Endothelial cell (in vitro differentiated cells): Measurements from ENCODE around the gene PCGF3. TPM values are rescaled to one million over a fixed set of nuclear protein-coding genes. Genes with fewer than 3 reads are reported as not detected.
A peak's percentile ranks its signal among the peaks of the same experiment; 100 is the strongest.

Source experiments
- DNase-seq: peaks from one replicate; pipeline ENCODE4 v3.0.0; 2021; ENCODE audit warnings: low spot score
- H3K27ac Mint-ChIP-seq: one replicate; pipeline ENCODE4 v1.8.0; 2021; ENCODE audit warnings: mixed read lengths, inconsistent platforms; ENCODE audit not compliant: unreplicated experiment
- H3K27me3 Mint-ChIP-seq: one replicate; pipeline ENCODE4 v1.8.0; 2021; ENCODE audit warnings: mild to moderate bottlenecking, moderate library complexity, mixed read lengths, inconsistent platforms; ENCODE audit not compliant: unreplicated experiment
- H3K36me3 Mint-ChIP-seq: one replicate; pipeline ENCODE4 v1.8.0; 2021; ENCODE audit warnings: mild to moderate bottlenecking, low read depth, mixed read lengths, inconsistent platforms; ENCODE audit not compliant: unreplicated experiment
- H3K4me1 Mint-ChIP-seq: one replicate; pipeline ENCODE4 v1.8.0; 2021; ENCODE audit warnings: mild to moderate bottlenecking, mixed read lengths, inconsistent platforms; ENCODE audit not compliant: unreplicated experiment
- H3K4me3 Mint-ChIP-seq: one replicate; pipeline ENCODE4 v1.8.0; 2021; ENCODE audit warnings: mild to moderate bottlenecking, mixed read lengths, inconsistent platforms; ENCODE audit not compliant: unreplicated experiment
- H3K9me3 Mint-ChIP-seq: one replicate; pipeline ENCODE4 v1.8.0; 2021; ENCODE audit warnings: mixed read lengths, inconsistent platforms; ENCODE audit not compliant: unreplicated experiment
- CTCF ChIP-seq: fragments of 200-600 bp; sonication (generic); IDR thresholded peaks from one replicate; pipeline ENCODE4 v1.5.0; 2021; ENCODE audit warnings: antibody characterized with exemption; ENCODE audit not compliant: unreplicated experiment
- long read RNA-seq: library from polyadenylated mRNA; unstranded; transcript quantifications from one replicate; pipeline ENCODE4 v2.0.0, GENCODE V29; 2020; ENCODE audit not compliant: unreplicated experiment
- total RNA-seq: library from RNA; stranded (reverse); fragmentation: NEBNext Ultra II Directional; extraction: Animal tissue kit (Norgen Biotek cat#: 25700); gene quantifications from one replicate; pipeline ENCODE4 v1.2.1, GENCODE V29; 2021; ENCODE audit not compliant: unreplicated experiment

Gene PCGF3, protein sequence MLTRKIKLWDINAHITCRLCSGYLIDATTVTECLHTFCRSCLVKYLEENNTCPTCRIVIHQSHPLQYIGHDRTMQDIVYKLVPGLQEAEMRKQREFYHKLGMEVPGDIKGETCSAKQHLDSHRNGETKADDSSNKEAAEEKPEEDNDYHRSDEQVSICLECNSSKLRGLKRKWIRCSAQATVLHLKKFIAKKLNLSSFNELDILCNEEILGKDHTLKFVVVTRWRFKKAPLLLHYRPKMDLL
- total RNA-seq = 84.5 TPM
- long read RNA-seq, full-length matches to known transcripts = 12 of 24 reads
- long read RNA-seq, partial matches to known transcripts = 3 of 24 reads
- long read RNA-seq, other reads (novel, unspliced or antisense) = 9 of 24 reads

GRCh38 chr4:705278-706082 lies at the start of gene PCGF3:
PCGF3 (plus strand) TSS chr4:705832; CDS start chr4:733681, 27,849 bp downstream.
- TF ChIP-seq CTCF = no peak
- H3K4me1 Mint-ChIP-seq = peaks cover 14% of the 10 kb centered on the region
- no peaks in the 10 kb centered on the region for H3K9me3 Mint-ChIP-seq
- peaks cover 15% of the 10 kb centered on the region for H3K36me3 Mint-ChIP-seq
- peak; percentile 99 for DNase-seq
- no peak within 1 kb of the TSS for H3K27ac Mint-ChIP-seq
- H3K4me3 Mint-ChIP-seq = peak within 1 kb of the TSS; percentile 80
- peaks cover 6% of the 10 kb centered on the region for H3K27me3 Mint-ChIP-seq

DNA sequence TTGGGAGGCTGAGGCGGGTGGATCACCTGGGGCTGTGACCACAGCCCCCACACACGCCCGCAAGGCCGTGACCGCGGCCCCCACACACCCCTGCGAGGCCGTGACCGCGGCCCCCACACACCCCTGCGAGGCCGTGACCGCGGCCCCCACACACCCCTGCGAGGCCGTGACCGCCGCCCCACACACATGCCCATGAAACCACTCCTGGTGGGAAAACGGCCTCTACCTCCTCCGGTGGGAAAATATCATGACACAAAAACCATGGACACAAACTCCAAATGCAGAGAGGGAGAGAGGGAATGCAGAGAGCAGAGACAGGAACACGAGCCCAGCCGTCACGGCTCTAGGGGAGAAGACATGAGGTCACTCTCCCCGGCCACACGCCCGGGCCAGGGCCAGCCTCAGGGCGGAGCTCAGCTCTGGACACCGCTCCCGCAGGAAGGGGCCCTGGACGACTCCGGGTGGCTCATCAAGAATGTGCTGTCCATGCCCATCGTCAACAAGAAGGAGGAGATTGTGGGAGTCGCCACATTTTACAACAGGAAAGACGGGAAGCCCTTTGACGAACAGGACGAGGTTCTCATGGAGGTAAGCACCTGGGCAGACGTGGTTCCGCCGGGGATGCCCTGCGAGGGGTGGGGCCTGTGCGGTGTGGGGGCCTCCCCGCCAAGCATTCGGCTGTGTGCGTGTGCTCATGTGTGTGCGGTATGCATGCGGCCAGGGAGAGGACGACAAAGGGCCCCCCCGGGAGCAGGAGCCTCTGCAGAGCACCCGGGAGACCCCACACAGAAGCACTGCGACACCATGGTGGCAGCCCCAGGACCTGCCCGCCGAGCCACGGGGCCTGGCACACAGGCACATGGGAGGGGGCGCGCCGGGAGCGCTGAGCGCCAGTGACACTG lies 48.9 kb upstream of the PCGF3 start:
- peaks cover 21% of the 10 kb centered on the region for H3K36me3 Mint-ChIP-seq
- no peaks in the 10 kb centered on the region for H3K4me1 Mint-ChIP-seq
- TF ChIP-seq CTCF = no peak
- no peak overlapping the region for H3K4me3 Mint-ChIP-seq
- peaks cover 19% of the 10 kb centered on the region for H3K27me3 Mint-ChIP-seq
- peaks cover 3% of the 10 kb centered on the region for H3K9me3 Mint-ChIP-seq
- no peak overlapping the region for H3K27ac Mint-ChIP-seq
- no peak for DNase-seq

GRCh38 chr4:657338-657833 lies 48.2 kb upstream of the PCGF3 start:
- Mint-ChIP-seq H3K27me3 (peaks cover 22% of the 10 kb centered on the region), H3K9me3 (peaks cover 3% of the 10 kb centered on the region), H3K27ac (no peak overlapping the region), H3K4me3 (no peak overlapping the region), H3K36me3 (peaks cover 21% of the 10 kb centered on the region), H3K4me1 (no peaks in the 10 kb centered on the region)
- no peak for DNase-seq
- no peak for TF ChIP-seq CTCF

DNA sequence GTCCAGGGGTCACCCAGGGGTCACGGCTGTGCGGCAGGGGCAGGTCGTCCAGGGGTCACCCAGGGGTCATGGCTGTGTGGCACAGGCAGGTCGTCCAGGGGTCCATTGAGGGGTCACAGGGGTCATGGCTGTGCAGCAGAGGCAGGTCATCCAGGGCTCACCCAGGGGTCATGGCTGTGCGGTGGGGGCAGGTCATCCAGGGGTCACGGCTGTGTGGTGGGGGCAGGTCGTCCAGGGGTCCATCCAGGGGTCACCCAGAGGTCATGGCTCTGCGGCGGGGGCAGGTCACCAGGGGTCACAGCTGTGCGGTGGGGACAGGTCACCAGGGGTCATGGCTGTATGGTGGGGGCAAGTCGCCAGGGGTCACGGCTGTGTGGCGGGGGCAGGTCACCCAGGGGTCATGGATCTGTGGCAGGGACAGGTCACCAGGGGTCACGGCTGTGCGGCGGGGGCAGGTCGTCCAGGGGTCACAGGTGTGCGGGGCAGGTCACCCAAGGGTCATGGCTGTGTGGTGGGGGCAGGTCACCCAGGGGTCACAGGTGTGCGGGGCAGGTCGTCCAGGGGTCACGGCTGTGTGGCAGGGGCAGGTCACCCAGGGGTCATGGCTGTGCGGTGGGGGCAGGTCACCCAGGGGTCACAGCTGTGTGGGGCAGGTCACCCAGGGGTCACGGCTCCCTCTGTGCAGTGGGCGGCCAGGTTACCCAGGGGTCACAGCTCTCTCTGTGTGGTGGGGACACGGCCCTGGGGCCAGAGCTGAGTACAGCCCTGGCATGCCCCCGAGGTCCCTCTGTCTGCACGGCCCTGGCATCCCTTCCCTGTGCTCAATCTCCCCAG lies 47.6 kb upstream of the PCGF3 start:
- no peak overlapping the region for H3K4me3 Mint-ChIP-seq
- no peaks in the 10 kb centered on the region for H3K4me1 Mint-ChIP-seq
- DNase-seq = no peak
- H3K36me3 Mint-ChIP-seq = peaks cover 21% of the 10 kb centered on the region
- peaks cover 3% of the 10 kb centered on the region for H3K9me3 Mint-ChIP-seq
- no peak overlapping the region for H3K27ac Mint-ChIP-seq
- no peak for TF ChIP-seq CTCF
- peaks cover 18% of the 10 kb centered on the region for H3K27me3 Mint-ChIP-seq
